Smooth muscle cell (in vitro differentiated cells): Measurements from ENCODE around the gene PPP1R14C. TPM values are rescaled to one million over a fixed set of nuclear protein-coding genes. Genes with fewer than 3 reads are reported as not detected.

Experiments
- DNase-seq: peaks from one replicate; lab custom pipeline; 2025; ENCODE audit not compliant: unreplicated experiment; lab: John Stamatoyannopoulos, UW
- H2AFZ ChIP-seq: fragments of 200-600 bp; sonication (generic); 2 replicates; pipeline ENCODE4 v1.6.0; 2016; ENCODE audit warnings: antibody characterized with exemption, low read depth, mild to moderate bottlenecking
- H3F3A ChIP-seq: fragments of 200-600 bp; sonication (generic); 2 replicates; pipeline ENCODE4 v1.6.0; 2017; ENCODE audit warnings: antibody characterized with exemption, low read depth
- H3K27ac ChIP-seq: fragments of 200-600 bp; sonication (generic); 2 replicates; pipeline ENCODE4 v1.5.1; 2016; ENCODE audit warnings: low read depth, mild to moderate bottlenecking
- H3K27me3 ChIP-seq: fragments of 200-600 bp; sonication (generic); 2 replicates; pipeline ENCODE4 v1.6.1; 2016; ENCODE audit warnings: low read depth, mild to moderate bottlenecking
- H3K36me3 ChIP-seq: fragments of 200-600 bp; sonication (generic); 2 replicates; pipeline ENCODE4 v1.5.1; 2016; ENCODE audit warnings: low read depth
- H3K4me1 ChIP-seq: fragments of 200-600 bp; sonication (generic); 2 replicates; pipeline ENCODE4 v1.5.1; 2016; ENCODE audit warnings: low read depth
- H3K4me2 ChIP-seq: fragments of 200-600 bp; sonication (generic); 2 replicates; pipeline ENCODE4 v1.6.0; 2016; ENCODE audit warnings: mild to moderate bottlenecking
- H3K4me3 ChIP-seq: fragments of 200-600 bp; sonication (generic); 2 replicates; pipeline ENCODE4 v1.5.1; 2016; ENCODE audit warnings: mild to moderate bottlenecking
- H3K79me2 ChIP-seq: fragments of 200-600 bp; sonication (generic); 2 replicates; pipeline ENCODE4 v1.6.0; 2016; ENCODE audit warnings: low read depth, mild to moderate bottlenecking
- H3K9ac ChIP-seq: fragments of 200-600 bp; sonication (generic); 2 replicates; pipeline ENCODE4 v1.6.0; 2016; ENCODE audit warnings: low read depth
- H3K9me3 ChIP-seq: fragments of 200-600 bp; sonication (generic); replicated peaks from 2 replicates; pipeline ENCODE4 v1.5.1; 2016; ENCODE audit warnings: low read depth
- H4K20me1 ChIP-seq: fragments of 200-600 bp; sonication (generic); 2 replicates; pipeline ENCODE4 v1.6.0; 2016; ENCODE audit warnings: low read depth
- CTCF ChIP-seq: fragments of 200-600 bp; sonication (generic); IDR thresholded peaks from 2 replicates; pipeline ENCODE4 v1.5.1; 2017; ENCODE audit warnings: borderline replicate concordance, mild to moderate bottlenecking, antibody characterized with exemption; ENCODE audit not compliant: insufficient read depth, poor library complexity, severe bottlenecking
- WGBS: methylation state at CpG from one replicate; pipeline ENCODE4 v1.1.7; 2016; ENCODE audit warnings: low lambda C conversion rate; 5-methylcytosine and 5-hydroxymethylcytosine counted together
- polyA plus RNA-seq: library from polyadenylated mRNA; unstranded; fragments of >200 nt; fragmentation: Nextera tagmentation; extraction: Ambion mirVana; gene quantifications from 2 replicates; pipeline ENCODE4 v1.2.1, GENCODE V29; 2016
- total RNA-seq: library from RNA; depleted of rRNA; stranded (reverse); fragments of >200 nt; gene quantifications from 2 replicates; pipeline ENCODE4 v1.2.3, GENCODE V29; 2014

PPP1R14C gene
- total and polyA plus RNA-seq, 2 experiments from 2014 or later, result 2.6 to 7.9 TPM

DNA sequence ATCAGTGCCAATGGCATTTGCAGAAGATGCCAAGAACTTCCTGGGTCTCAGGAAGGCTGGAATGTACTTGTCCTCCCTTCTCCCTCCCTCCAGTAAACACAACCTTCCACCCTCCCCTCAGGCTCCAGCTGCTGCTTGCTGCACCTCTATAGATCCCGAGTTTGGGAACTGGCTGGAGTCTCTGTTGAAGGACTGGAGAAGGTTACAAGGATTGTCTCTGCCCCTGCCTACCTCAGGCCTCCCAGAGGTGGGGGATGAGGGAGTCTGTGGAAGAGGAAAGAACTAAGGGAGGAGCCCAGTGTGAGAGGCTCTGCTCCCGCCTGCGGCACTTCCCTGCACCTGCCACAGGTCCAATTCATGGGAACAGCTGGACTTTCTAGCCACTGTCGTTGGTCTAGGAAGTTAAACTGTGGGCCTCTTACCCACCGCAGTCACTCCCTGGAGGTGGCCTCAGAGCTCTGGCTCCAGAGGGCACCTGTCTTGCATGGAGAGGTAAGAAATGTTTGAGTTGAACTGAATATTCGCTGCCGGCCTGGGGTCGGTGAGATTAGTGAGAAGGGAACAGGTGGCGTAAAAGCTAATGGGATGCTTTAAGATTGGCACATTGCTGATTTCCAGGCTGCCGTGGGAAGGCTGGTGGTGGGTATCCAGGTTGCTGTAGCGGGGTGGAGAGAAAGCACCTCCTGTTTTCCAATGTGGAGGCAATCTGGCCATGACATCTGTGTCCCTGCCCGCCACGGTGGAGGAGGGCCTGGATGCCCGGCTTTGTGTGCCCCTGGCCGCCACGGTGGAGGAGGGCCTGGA is 54.3 kb downstream of the PPP1R14C start:
- Histone ChIP-seq H3K4me3 (no peak overlapping the region), H3K36me3 (no peaks in the 10 kb centered on the region), H3K79me2 (no peaks in the 10 kb centered on the region), H3K27me3 (peaks cover 6% of the 10 kb centered on the region), H4K20me1 (no peaks in the 10 kb centered on the region), H3K27ac (no peak overlapping the region), H3K4me2 (no peak overlapping the region), H3K9me3 (no peaks in the 10 kb centered on the region), H3K4me1 (no peaks in the 10 kb centered on the region), H3F3A (no peaks in the 10 kb centered on the region), H2AFZ (no peak overlapping the region), H3K9ac (no peak overlapping the region)
- no peak for TF ChIP-seq CTCF
- WGBS, result 91% methylated on average over 16 of the region's 16 CpGs
- DNase-seq, result no peak

- Histone ChIP-seq H3K4me3 (no peak overlapping the region), H2AFZ (no peak overlapping the region), H3K79me2 (no peaks in the 10 kb centered on the region), H3K27ac (no peak overlapping the region), H3K36me3 (no peaks in the 10 kb centered on the region), H4K20me1 (no peaks in the 10 kb centered on the region), H3F3A (no peaks in the 10 kb centered on the region), H3K9me3 (no peaks in the 10 kb centered on the region), H3K4me2 (no peak overlapping the region), H3K4me1 (no peaks in the 10 kb centered on the region), H3K9ac (no peak overlapping the region), H3K27me3 (peaks cover 6% of the 10 kb centered on the region)
- no peak for DNase-seq
- WGBS, result 97% methylated on average over 7 of the region's 7 CpGs
- no peak for TF ChIP-seq CTCF
Observed at GRCh38 chr6:150198532-150198931, 55.7 kb downstream of the PPP1R14C start.

GRCh38 chr6:150199241-150199640 is 56.4 kb downstream of the PPP1R14C start:
- H3K4me3 ChIP-seq, result no peak overlapping the region
- no peaks in the 10 kb centered on the region for H3K4me1 ChIP-seq
- H3K27ac ChIP-seq, result no peak overlapping the region
- no peaks in the 10 kb centered on the region for H3K36me3 ChIP-seq
- no peaks in the 10 kb centered on the region for H3K9me3 ChIP-seq
- no peaks in the 10 kb centered on the region for H3F3A ChIP-seq
- no peaks in the 10 kb centered on the region for H3K79me2 ChIP-seq
- TF ChIP-seq CTCF, result no peak
- no peak overlapping the region for H3K9ac ChIP-seq
- no peak overlapping the region for H3K4me2 ChIP-seq
- peaks cover 6% of the 10 kb centered on the region for H3K27me3 ChIP-seq
- no peak for DNase-seq
- 88% methylated on average over 2 of the region's 2 CpGs for WGBS
- H2AFZ ChIP-seq, result no peak overlapping the region
- no peaks in the 10 kb centered on the region for H4K20me1 ChIP-seq
